HG03521 (cell line): ENCODE data around the gene UBE2M.
"Not testable (repeated sequence)": the region's sequence is repeated elsewhere in the genome, so short reads cannot be mapped to it uniquely, and the experiment has no call there.

Source experiments
- ATAC-seq: cut with Tn5 transposase; IDR thresholded peaks from one replicate; pipeline ENCODE4 v1.9.1; 2021; ENCODE audit warnings: mild to moderate bottlenecking, moderate library complexity; ENCODE audit not compliant: unreplicated experiment

The UBE2M gene

GRCh38 chr19:58542641-58543372 is 15.6 kb downstream of the UBE2M start:
- not testable (repeated sequence) for ATAC-seq

- not testable (repeated sequence) for ATAC-seq
Measured at GRCh38 chr19:58539169-58539559, 19.2 kb downstream of the UBE2M start.

DNA sequence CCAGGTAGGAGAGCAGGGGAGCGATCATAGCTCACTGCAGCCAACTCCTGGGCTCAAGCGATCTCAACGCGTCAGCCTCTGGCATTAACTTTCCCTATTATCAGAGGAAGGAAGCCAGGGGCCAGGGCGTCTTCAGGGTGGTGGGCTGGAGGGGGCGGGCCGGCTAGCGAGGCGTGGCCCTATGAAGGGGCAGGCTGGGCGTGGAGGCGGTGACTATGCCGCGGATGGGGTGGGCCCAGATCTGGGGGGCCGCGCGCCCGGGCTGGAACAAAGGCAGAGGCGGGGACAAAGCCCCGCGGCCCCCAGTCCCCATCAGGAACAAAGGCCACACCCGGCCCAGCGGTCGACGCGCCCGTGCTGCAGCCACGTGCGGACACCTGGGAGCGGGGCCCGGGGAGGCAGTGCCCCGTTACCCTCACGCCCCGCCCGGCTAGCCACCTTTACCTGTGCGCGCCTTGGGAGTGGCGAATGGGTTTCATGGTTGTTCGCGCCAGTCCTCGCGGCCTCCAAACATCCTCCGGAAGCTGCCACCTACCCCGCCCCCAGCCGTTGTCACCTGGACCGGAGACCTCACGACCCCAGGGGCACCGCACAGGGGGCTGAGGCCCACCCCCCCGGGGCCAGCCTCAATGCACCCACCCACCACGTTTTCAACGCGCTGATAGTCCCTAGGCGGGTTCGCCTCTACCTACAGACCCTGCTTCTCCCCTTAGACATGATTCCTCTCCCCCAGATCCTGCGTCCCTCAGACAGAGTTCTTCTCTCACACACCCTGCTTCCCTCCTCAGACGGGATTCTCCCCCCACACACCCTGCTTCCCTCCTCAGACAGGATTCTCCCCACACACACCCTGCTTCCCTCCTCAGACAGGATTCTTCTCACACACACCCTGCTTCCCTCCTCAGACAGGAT is 19.9 kb downstream of the UBE2M start:
- ATAC-seq: no peak

GRCh38 chr19:58536852-58537798 is 21.3 kb downstream of the UBE2M start:
- ATAC-seq: no peak

DNA sequence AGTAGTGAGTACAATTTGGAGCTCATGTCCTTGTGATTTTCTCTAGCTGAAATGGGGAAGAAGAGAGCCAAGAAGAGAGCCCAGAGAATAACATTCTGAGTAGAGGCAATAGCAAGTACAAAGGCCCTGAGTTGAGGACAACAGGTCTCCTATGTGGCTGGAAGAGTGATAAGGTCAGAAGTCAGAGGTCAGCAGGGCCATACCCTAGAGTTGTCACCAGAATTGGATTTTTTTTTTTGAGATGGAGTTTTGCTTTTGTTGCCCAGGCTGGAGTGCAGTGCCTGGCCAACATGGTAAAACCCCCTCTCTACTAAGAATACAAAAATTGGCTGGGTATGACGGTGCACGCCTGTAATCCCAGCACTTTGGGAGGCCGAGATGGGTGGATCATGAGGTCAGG is 22.6 kb downstream of the UBE2M start:
- no peak for ATAC-seq

DNA sequence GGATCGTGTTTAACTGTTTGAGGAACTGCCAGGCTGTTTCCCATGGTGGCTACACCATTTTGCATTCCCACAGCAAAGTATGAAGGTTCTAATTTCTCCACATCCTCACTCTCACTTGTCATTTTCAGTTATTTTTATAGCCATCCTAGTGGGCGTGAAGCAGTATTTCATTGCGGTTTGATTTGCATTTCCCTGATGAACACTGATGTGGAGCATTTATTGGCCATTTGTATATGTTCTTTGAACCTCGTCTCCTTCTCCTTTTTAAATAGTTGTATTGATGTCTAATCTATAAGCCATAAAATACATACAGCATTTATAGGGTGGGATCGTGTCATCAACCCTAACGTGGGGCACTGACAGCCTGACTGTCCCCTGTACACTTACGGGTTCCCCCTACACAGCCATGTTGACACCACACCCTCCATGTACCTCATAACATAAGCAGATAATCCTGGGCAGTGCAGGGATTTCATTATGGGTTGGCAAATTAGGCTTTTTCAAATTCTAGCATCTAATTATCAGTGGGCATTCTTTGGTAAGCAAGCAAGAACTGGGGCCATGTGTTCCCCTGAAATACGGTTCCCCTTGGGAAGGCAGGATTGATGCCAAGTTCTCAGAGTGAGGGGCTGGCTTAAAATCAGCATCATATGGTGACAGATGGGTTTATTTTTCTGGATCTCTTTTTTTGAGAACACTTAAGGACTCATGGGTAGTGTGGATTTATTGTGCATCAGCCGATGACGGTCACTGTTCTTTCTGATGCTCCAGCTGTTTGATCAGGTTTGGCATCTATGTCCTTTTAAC is 27.2 kb downstream of the UBE2M start:
- ATAC-seq: no peak

- ATAC-seq: no peak
Measured at GRCh38 chr19:58529405-58529804, 29.0 kb downstream of the UBE2M start.

- no peak for ATAC-seq
Measured at GRCh38 chr19:58522709-58523108, 35.7 kb downstream of the UBE2M start.

DNA sequence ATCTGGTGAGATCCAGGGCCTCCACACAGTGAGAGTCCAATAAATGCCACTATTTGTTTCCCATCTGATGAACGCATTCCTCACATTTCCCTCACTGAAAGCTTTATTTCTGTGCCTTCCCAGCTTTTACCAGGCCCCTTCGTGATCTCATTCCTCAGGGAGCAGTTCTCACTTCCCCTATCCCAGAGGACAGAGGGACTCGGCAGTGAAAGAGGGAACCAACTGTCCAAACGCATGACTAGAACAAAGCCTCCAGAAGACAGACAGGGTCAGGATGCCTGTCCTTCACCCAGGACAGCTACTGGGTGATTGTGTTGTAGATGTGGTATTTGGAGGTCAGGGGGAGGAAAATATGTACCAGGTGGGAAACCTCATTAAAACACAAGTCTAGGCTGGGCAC is 36.8 kb downstream of the UBE2M start:
- no peak for ATAC-seq

DNA sequence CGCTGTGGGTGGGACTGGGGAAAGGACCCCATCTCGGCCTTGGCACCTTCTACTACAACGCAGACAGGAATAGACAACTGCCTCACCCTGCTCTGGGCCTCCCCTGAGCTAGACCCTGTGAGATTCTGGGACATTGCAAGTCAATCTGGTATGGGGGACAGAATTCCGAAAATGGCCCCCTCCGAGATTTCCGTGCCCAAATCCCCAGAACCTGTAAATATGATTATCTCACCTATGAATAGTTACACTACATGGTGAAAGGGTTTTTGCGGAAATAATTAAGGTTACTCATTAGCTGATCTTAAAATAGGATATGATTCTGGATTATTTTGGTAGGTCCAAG is 38.2 kb downstream of the UBE2M start:
- no peak for ATAC-seq

- ATAC-seq: peak; percentile 74
Measured at GRCh38 chr19:58519355-58520256, 38.8 kb downstream of the UBE2M start, which contains the start of gene ZBTB45. TSS of gene ZBTB45 (minus strand) at chr19:58519810. CDS start at chr19:58517673, 2,137 bp downstream.

DNA sequence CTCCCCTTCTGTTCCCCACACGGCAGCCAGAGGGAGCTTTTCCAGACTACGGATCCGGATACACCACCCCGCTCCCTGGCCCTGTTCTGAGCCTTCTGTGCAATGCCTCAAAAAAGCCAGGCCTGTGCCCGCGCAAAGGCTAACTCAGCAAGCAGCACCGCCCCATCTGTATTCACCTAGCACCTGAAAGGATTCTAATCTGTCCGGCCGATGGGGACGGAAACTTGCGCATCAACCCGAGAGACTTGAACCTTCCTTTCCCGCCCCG is 39.4 kb downstream of the UBE2M start:
- ATAC-seq: peak; percentile 1

DNA sequence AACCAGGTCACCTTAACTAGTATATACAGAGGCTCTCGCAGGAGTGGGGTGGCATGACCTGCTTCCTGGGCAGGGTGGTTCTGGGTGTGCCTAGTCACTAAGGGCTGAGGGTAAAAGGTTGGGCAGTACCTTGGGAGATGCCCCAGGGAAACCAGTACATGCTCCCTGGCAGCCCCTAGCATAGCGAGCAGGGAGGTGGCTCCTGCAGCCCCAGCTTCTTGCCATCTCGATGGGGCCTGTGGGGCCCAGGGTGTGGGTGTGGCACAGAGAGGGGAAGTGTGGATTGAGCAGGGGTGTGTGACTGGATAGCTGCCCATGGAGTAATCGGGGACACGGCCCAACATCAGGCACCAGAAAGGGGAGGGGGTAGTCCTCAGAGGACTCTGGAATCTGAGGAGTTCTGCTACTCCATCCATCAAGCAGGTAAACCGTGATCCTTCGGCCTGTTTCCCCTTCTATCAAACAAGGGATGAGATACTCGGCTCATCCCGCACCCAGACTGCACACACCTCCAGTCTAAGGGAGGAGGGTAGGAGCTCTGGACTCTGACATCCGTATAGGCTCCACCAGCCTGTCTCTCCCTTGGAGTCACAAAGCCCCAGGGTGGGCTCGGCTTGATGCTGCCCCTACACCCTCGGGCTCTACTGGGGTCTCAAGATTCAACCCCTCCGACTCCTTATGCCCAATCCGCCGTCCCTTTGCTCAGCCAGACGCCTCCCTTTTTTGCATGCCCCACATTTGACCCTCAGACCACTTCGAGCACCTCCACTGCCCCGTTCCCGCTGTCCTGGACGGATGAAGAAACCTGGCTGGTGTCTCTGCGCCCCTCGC is 39.9 kb downstream of the UBE2M start:
- no peak for ATAC-seq

GRCh38 chr19:58516964-58517833 is 41.2 kb downstream of the UBE2M start:
- ATAC-seq: no peak

DNA sequence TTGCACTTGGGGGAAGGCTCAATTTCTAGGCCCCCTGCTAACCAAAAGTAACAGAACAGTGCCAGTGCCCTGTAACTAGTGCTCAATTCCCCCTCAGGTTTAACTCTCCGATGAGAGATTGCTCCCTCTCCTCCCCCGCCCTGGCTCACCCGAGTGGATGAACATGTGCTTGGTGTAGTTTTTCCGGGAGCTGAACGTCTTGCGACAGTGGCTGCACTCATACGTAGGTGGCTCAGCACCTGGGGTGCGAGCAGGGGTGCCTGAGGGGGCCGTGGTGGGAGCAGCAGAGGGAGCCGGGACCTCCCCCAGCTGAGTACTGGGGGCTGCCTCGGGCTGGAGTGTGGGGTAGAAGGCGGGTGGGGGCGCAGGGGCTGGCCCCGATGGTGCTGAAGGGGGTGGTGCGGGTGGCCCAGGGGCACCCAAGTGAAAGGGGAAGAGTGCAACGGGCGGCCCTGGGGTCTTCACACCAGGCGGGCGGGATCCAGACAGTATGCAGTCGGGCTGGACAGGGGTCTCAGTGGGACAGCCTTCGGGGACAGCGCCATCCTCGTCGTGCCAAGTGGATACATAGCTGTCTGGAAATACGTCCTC is 42.1 kb downstream of the UBE2M start:
- ATAC-seq: no peak

GRCh38 chr19:58515259-58515658 is 43.2 kb downstream of the UBE2M start:
- ATAC-seq: no peak

DNA sequence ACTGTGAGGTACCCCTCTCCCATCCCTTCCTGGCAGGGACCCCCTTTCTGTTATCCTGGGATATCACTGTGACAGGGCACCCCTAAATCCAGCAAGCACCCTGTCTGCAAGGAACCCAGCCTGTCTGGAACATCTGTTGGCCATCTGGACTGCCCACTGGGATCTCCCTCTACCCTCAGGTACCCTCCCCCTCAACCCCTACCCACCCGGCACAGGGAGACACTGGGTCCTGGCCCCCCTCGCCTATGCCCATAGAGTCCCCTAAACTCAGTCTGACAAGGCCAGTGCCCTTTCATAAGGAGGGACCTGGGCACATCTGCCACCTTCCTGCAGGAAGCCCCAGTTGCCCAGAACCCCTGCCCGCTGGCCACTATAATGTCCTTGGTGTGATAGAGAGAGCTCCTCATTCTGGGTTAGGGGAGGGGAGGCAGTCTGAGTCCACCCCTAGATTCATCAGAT is 43.8 kb downstream of the UBE2M start:
- no peak for ATAC-seq
